Measurements from ENCODE around the gene DIDO1. TPM values are rescaled to one million over a fixed set of nuclear protein-coding genes. Genes with fewer than 3 reads are reported as not detected.

Gene DIDO1
- total and polyA plus RNA-seq, 2 of the 13 experiments (the other 11 are each of a cell fraction or from before 2014, with no cell fraction given) = 75.0 to 75.1 TPM

DNA sequence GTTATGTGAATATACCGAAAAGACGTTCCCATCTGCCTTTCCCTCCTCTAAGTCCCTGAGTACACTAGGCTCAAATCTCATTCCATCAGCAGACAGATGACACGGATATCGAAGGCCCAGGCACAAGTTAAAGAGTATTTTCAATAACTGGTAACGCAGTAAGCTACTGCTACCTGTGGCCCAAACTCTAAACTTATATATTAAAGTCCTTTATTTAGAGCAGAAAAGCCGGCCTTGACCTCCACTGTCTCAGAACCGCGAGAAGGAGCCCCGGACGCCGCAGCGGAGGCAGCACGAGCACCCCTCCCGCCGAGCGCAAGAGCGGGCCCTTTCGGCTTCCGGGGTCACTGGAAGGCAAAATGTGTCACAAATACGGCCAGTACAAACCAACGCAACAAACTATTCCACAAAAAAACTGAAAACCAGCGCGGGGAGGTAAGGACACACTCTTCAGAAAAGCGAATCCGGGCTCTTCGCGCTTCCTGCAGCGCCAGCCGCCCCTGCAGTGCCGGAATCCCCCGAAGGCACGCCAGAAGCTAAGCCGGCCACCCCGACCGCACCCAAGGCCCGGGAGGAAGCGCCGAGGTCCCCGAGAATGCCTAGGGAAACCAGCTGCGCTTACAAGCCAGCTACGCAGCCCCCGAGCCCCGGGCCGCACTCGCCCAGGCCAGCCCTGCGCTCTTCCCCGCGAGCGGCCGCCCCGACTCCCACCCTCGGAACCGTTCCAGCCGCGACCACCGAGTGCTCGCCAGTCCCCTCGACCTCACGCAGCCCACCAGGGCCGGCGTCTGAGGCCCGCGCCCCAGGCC, 681 bp downstream of the DIDO1 start (continued):
- TF ChIP-seq, protein P1, sequence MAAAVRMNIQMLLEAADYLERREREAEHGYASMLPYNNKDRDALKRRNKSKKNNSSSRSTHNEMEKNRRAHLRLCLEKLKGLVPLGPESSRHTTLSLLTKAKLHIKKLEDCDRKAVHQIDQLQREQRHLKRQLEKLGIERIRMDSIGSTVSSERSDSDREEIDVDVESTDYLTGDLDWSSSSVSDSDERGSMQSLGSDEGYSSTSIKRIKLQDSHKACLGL (CRISPR knock-in tag; IDR thresholded peaks at IDR 0.05) = peak; percentile 9; the same call in 1 of the 2 replicates
- TF ChIP-seq ZNF234 (CRISPR knock-in tag; conservative IDR thresholded peaks at IDR 0.05) = no peak
- no peak for TF ChIP-seq CCDC6 (CRISPR knock-in tag; IDR thresholded peaks at IDR 0.05)
- TF ChIP-seq, protein P2, sequence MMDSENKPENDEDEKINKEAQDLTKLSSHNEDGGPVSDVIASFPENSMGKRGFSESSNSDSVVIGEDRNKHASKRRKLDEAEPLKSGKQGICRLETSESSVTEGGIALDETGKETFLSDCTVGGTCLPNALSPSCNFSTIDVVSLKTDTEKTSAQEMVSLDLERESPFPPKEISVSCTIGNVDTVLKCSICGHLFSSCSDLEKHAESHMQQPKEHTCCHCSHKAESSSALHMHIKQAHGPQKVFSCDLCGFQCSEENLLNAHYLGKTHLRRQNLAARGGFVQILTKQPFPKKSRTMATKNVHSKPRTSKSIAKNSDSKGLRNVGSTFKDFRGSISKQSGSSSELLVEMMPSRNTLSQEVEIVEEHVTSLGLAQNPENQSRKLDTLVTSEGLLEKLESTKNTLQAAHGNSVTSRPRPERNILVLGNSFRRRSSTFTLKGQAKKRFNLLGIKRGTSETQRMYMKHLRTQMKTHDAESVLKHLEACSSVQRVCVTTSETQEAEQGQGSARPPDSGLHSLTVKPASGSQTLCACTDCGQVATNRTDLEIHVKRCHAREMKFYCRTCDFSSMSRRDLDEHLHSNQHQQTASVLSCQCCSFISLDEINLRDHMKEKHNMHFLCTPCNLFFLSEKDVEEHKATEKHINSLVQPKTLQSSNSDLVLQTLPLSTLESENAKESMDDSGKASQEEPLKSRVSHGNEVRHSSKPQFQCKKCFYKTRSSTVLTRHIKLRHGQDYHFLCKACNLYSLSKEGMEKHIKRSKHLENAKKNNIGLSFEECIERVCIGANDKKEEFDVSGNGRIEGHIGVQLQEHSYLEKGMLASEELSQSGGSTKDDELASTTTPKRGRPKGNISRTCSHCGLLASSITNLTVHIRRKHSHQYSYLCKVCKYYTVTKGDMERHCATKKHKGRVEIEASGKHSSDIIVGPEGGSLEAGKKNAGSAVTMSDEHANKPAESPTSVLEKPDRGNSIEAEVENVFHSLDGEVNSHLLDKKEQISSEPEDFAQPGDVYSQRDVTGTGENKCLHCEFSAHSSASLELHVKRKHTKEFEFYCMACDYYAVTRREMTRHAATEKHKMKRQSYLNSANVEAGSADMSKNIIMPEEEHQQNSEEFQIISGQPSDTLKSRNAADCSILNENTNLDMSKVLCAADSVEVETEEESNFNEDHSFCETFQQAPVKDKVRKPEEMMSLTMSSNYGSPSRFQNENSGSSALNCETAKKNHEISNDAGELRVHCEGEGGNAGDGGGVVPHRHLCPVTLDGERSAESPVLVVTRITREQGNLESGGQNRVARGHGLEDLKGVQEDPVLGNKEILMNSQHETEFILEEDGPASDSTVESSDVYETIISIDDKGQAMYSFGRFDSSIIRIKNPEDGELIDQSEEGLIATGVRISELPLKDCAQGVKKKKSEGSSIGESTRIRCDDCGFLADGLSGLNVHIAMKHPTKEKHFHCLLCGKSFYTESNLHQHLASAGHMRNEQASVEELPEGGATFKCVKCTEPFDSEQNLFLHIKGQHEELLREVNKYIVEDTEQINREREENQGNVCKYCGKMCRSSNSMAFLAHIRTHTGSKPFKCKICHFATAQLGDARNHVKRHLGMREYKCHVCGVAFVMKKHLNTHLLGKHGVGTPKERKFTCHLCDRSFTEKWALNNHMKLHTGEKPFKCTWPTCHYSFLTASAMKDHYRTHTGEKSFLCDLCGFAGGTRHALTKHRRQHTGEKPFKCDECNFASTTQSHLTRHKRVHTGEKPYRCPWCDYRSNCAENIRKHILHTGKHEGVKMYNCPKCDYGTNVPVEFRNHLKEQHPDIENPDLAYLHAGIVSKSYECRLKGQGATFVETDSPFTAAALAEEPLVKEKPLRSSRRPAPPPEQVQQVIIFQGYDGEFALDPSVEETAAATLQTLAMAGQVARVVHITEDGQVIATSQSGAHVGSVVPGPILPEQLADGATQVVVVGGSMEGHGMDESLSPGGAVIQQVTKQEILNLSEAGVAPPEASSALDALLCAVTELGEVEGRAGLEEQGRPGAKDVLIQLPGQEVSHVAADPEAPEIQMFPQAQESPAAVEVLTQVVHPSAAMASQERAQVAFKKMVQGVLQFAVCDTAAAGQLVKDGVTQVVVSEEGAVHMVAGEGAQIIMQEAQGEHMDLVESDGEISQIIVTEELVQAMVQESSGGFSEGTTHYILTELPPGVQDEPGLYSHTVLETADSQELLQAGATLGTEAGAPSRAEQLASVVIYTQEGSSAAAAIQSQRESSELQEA (CRISPR knock-in tag; IDR thresholded peaks at IDR 0.05; ENCODE audit: not compliant biosample characterization) = no peak
- TF ChIP-seq KDM5A (IDR thresholded peaks at IDR 0.05; ENCODE audit: borderline replicate concordance, low read length) = 0 out of 2 replicates have a peak, but pooled peaks have one; percentile 13
- no peak for TF ChIP-seq ZNF563 (CRISPR knock-in tag; IDR thresholded peaks at IDR 0.05)
- no peak for TF ChIP-seq ZMYM3 (CRISPR knock-in tag; IDR thresholded peaks at IDR 0.05)
- no peak for TF ChIP-seq ZSCAN12 (CRISPR knock-in tag; IDR thresholded peaks at IDR 0.05)
- TF ChIP-seq NFYC (CRISPR knock-in tag; IDR thresholded peaks at IDR 0.05) = no peak
- no peak for TF ChIP-seq ZNF513 (CRISPR knock-in tag; conservative IDR thresholded peaks at IDR 0.05)
- TF ChIP-seq ZNF143 (CRISPR knock-in tag; IDR thresholded peaks at IDR 0.05) = no peak
- TF ChIP-seq SRSF4 (IDR thresholded peaks at IDR 0.05; ENCODE audit: low read depth, low read length, poor library complexity, severe bottlenecking) = no peak
- TF ChIP-seq TOPORS (CRISPR knock-in tag; IDR thresholded peaks at IDR 0.05) = no peak
- TF ChIP-seq CCAR2 (optimal IDR thresholded peaks at IDR 0.05; ENCODE audit: low read depth, low read length) = no peak
- peak; percentile 39; the same call in 1 of the 2 replicates for TF ChIP-seq ZNF782 (CRISPR knock-in tag; IDR thresholded peaks at IDR 0.05; ENCODE audit: borderline replicate concordance)
- TF ChIP-seq RBM39 (IDR thresholded peaks at IDR 0.05; ENCODE audit: low read depth, low read length, poor library complexity, severe bottlenecking) = peak; percentile 29
- TF ChIP-seq NFKB2 (CRISPR knock-in tag; IDR thresholded peaks at IDR 0.05; ENCODE audit: borderline replicate concordance) = no peak
- TF ChIP-seq JUNB (CRISPR knock-in tag; IDR thresholded peaks at IDR 0.05; ENCODE audit: borderline replicate concordance) = no peak

Data from HepG2 (cell line).